Neural progenitor cell (in vitro differentiated cells): ENCODE results near the gene FBXO33. TPM values are rescaled to one million over a fixed set of nuclear protein-coding genes. Genes with fewer than 3 reads are reported as not detected.
A peak's percentile ranks its signal among the peaks of the same experiment; 100 is the strongest.

Experiments used
- DNase-seq: peaks from one replicate; pipeline ENCODE4 v3.0.0-alpha.2; 2016; ENCODE audit warnings: low spot score
- H2AFZ ChIP-seq: fragments of 200-600 bp; sonication (generic); replicated peaks from 2 replicates; pipeline ENCODE4 v1.6.1; 2016; ENCODE audit warnings: antibody characterized with exemption
- H3F3A ChIP-seq: fragments of 200-600 bp; sonication (generic); 2 replicates; pipeline ENCODE4 v1.6.1; 2016; ENCODE audit warnings: antibody characterized with exemption, low read depth
- H3K27ac ChIP-seq: fragments of 200-600 bp; sonication (generic); 2 replicates; pipeline ENCODE4 v1.5.1; 2016; ENCODE audit warnings: mild to moderate bottlenecking
- H3K27me3 ChIP-seq: fragments of 200-600 bp; sonication (generic); 2 replicates; pipeline ENCODE4 v1.6.1; 2016; ENCODE audit warnings: mild to moderate bottlenecking, moderate library complexity
- H3K36me3 ChIP-seq: fragments of 200-600 bp; sonication (generic); 2 replicates; pipeline ENCODE4 v1.5.1; 2016
- H3K4me1 ChIP-seq: fragments of 200-600 bp; sonication (generic); 2 replicates; pipeline ENCODE4 v1.6.1; 2016; ENCODE audit warnings: mixed run types
- H3K4me2 ChIP-seq: fragments of 200-600 bp; sonication (generic); 2 replicates; pipeline ENCODE4 v1.6.1; 2016
- H3K4me3 ChIP-seq: fragments of 200-600 bp; sonication (generic); 2 replicates; pipeline ENCODE4 v1.5.1; 2016
- H3K79me2 ChIP-seq: fragments of 200-600 bp; sonication (generic); 2 replicates; pipeline ENCODE4 v1.6.1; 2016; ENCODE audit warnings: low read depth
- H3K9ac ChIP-seq: fragments of 200-600 bp; sonication (generic); 2 replicates; pipeline ENCODE4 v1.6.1; 2016
- H3K9me3 ChIP-seq: fragments of 200-600 bp; sonication (generic); 2 replicates; pipeline ENCODE4 v1.5.1; 2016; ENCODE audit warnings: low read depth
- H4K20me1 ChIP-seq: fragments of 200-600 bp; sonication (generic); 2 replicates; pipeline ENCODE4 v1.6.1; 2016; ENCODE audit warnings: low read depth
- H3K27ac Mint-ChIP-seq: 3 replicates; pipeline ENCODE4 v1.8.0; 2021; ENCODE audit warnings: mixed read lengths
- H3K27me3 Mint-ChIP-seq: 2 replicates; pipeline ENCODE4 v1.8.0; 2022; ENCODE audit warnings: low read depth, mild to moderate bottlenecking, inconsistent platforms, moderate library complexity, mixed read lengths; ENCODE audit not compliant: insufficient read depth
- H3K36me3 Mint-ChIP-seq: 3 replicates; pipeline ENCODE4 v1.8.0; 2021; ENCODE audit warnings: mixed read lengths
- H3K4me1 Mint-ChIP-seq: 3 replicates; pipeline ENCODE4 v1.8.0; 2021; ENCODE audit warnings: mixed read lengths
- H3K4me3 Mint-ChIP-seq: 3 replicates; pipeline ENCODE4 v1.8.0; 2021; ENCODE audit warnings: mild to moderate bottlenecking, moderate library complexity, mixed read lengths
- H3K9me3 Mint-ChIP-seq: 3 replicates; pipeline ENCODE4 v1.8.0; 2020; ENCODE audit warnings: mixed read lengths
- CTCF ChIP-seq: fragments of 200-600 bp; sonication (generic); IDR thresholded peaks from 2 replicates; pipeline ENCODE4 v1.5.1; 2017; ENCODE audit warnings: antibody characterized with exemption, mild to moderate bottlenecking
- EZH2 ChIP-seq: fragments of 200-600 bp; sonication (generic); IDR thresholded peaks from 2 replicates; pipeline ENCODE4 v1.6.1; 2017; ENCODE audit warnings: antibody characterized with exemption, mild to moderate bottlenecking, moderate library complexity
- EZH2phosphoT487 ChIP-seq: fragments of 200-600 bp; sonication (generic); IDR thresholded peaks from 2 replicates; pipeline ENCODE4 v1.6.1; 2017; ENCODE audit warnings: antibody characterized with exemption
- total RNA-seq: library from RNA; depleted of rRNA; stranded (reverse); fragments of >200 nt; gene quantifications from 2 replicates; pipeline ENCODE4 v1.2.3, GENCODE V29; 2015; ENCODE audit warnings: low replicate concordance

FBXO33 gene
- total RNA-seq, 1 donor from 2014 or later, result 23.7 TPM

- Mint-ChIP-seq H3K4me3 (peak overlapping the region; percentile 99), H3K27ac (peak overlapping the region; percentile 97), H3K4me1 (peaks cover 32% of the 10 kb centered on the region), H3K36me3 (no peaks in the 10 kb centered on the region), H3K27me3 (no peaks in the 10 kb centered on the region), H3K9me3 (no peaks in the 10 kb centered on the region)
- Histone ChIP-seq H3K9me3 (no peaks in the 10 kb centered on the region), H3K36me3 (no peaks in the 10 kb centered on the region), H3K4me3 (peak overlapping the region; percentile 98), H3K4me2 (peak overlapping the region; percentile 99), H3K79me2 (peaks cover 69% of the 10 kb centered on the region), H3K4me1 (peaks cover 20% of the 10 kb centered on the region), H3K27ac (no peak overlapping the region), H3F3A (peaks cover 25% of the 10 kb centered on the region), H2AFZ (peak overlapping the region; percentile 78), H3K9ac (peak overlapping the region; percentile 99), H3K27me3 (no peaks in the 10 kb centered on the region), H4K20me1 (peaks cover 33% of the 10 kb centered on the region)
- TF ChIP-seq CTCF (no peak), EZH2phosphoT487 (no peak), EZH2 (no peak)
- no peak for DNase-seq
These were observed 1.3 kb downstream of the FBXO33 start for GRCh38 chr14:39430762-39431415.

- Histone ChIP-seq H3K79me2 (peaks cover 83% of the 10 kb centered on the region), H3K36me3 (no peaks in the 10 kb centered on the region), H3K9me3 (no peaks in the 10 kb centered on the region), H3K4me1 (peaks cover 15% of the 10 kb centered on the region), H3K9ac (no peak overlapping the region), H3K4me2 (no peak overlapping the region), H3K4me3 (no peak overlapping the region), H3K27me3 (no peaks in the 10 kb centered on the region), H3K27ac (no peak overlapping the region), H3F3A (peaks cover 17% of the 10 kb centered on the region), H4K20me1 (peaks cover 33% of the 10 kb centered on the region), H2AFZ (no peak overlapping the region)
- Mint-ChIP-seq H3K36me3 (no peaks in the 10 kb centered on the region), H3K27ac (no peak overlapping the region), H3K4me1 (peaks cover 24% of the 10 kb centered on the region), H3K9me3 (no peaks in the 10 kb centered on the region), H3K27me3 (no peaks in the 10 kb centered on the region), H3K4me3 (no peak overlapping the region)
- no peak for DNase-seq
- TF ChIP-seq EZH2phosphoT487 (no peak), CTCF (no peak), EZH2 (no peak)
These were observed 4.1 kb downstream of the FBXO33 start for GRCh38 chr14:39428118-39428517.

- H3K9ac ChIP-seq, result no peak overlapping the region
- Mint-ChIP-seq H3K27me3 (no peaks in the 10 kb centered on the region), H3K4me3 (no peak overlapping the region), H3K4me1 (peaks cover 24% of the 10 kb centered on the region), H3K36me3 (no peaks in the 10 kb centered on the region), H3K9me3 (no peaks in the 10 kb centered on the region), H3K27ac (no peak overlapping the region)
- H3K4me2 ChIP-seq, result no peak overlapping the region
- H3K9me3 ChIP-seq, result no peaks in the 10 kb centered on the region
- peaks cover 97% of the 10 kb centered on the region for H3K79me2 ChIP-seq
- peaks cover 6% of the 10 kb centered on the region for H3F3A ChIP-seq
- no peak overlapping the region for H3K27ac ChIP-seq
- H2AFZ ChIP-seq, result no peak overlapping the region
- H3K4me1 ChIP-seq, result peaks cover 15% of the 10 kb centered on the region
- no peak overlapping the region for H3K4me3 ChIP-seq
- H3K36me3 ChIP-seq, result no peaks in the 10 kb centered on the region
- no peak for TF ChIP-seq EZH2phosphoT487
- TF ChIP-seq CTCF, result no peak
- no peak for TF ChIP-seq EZH2
- peaks cover 32% of the 10 kb centered on the region for H4K20me1 ChIP-seq
- DNase-seq, result no peak
- H3K27me3 ChIP-seq, result no peaks in the 10 kb centered on the region
These were observed 5.6 kb downstream of the FBXO33 start for GRCh38 chr14:39426605-39427004.
